Kidney (tissue), 14 donors: ENCODE results near the gene DGKI. TPM values are rescaled to one million over a fixed set of nuclear protein-coding genes. Genes with fewer than 3 reads are reported as not detected.
A peak's percentile ranks its signal among the peaks of the same experiment; 100 is the strongest.

Experiments
- DNase-seq, 5 donors: peaks; one replicate each; pipeline ENCODE4 v3.0.0-alpha.2; 2013 to 2020
- FAIRE-seq: peaks from 2 replicates; lab custom pipeline; 2012; peaks lifted over from hg19 to GRCh38; lab: Jason Lieb, UNC
- H3K27ac ChIP-seq, 2 donors: one replicate each; pipeline ENCODE4 v1.7.0; 2013; ENCODE audit warnings: low read depth in 2 of 2, low read length in 2 of 2, inconsistent platforms in 1 of 2
- H3K27me3 ChIP-seq: one replicate; pipeline ENCODE4 v1.7.1; 2013; ENCODE audit warnings: low read length, inconsistent platforms; ENCODE audit not compliant: control insufficient read depth, insufficient read depth
- H3K36me3 ChIP-seq, 3 donors: one replicate each; pipeline versions ENCODE4 v1.7.0 to v1.7.1; 2013; ENCODE audit warnings: low read length in 3 of 3, control low read depth in 1 of 3, inconsistent platforms in 1 of 3; ENCODE audit not compliant: insufficient read depth in 3 of 3, control insufficient read depth in 2 of 3
- H3K4me1 ChIP-seq, 3 donors: one replicate each; pipeline versions ENCODE4 v1.7.0 to v1.7.1; 2013; ENCODE audit warnings: low read length in 3 of 3, inconsistent platforms in 1 of 3, low read depth in 1 of 3; ENCODE audit not compliant: control insufficient read depth in 2 of 3, insufficient read depth in 2 of 3
- H3K4me3 ChIP-seq, 3 donors: one replicate each; pipeline versions ENCODE4 v1.7.0 to v1.8.1; 2013; ENCODE audit warnings: low read length in 3 of 3, control low read depth in 1 of 3, inconsistent platforms in 1 of 3
- H3K9ac ChIP-seq, 3 donors: one replicate each; pipeline versions ENCODE4 v1.7.0 to v1.7.1; 2013; ENCODE audit warnings: low read length in 3 of 3, control low read depth in 1 of 3, inconsistent platforms in 1 of 3
- H3K9me3 ChIP-seq, 3 donors: one replicate each; pipeline versions ENCODE4 v1.7.0 to v1.7.1; 2013; ENCODE audit warnings: low read length in 3 of 3, control low read depth in 1 of 3, inconsistent platforms in 1 of 3; ENCODE audit not compliant: control insufficient read depth in 2 of 3, insufficient read depth in 1 of 3
- CTCF ChIP-seq: IDR thresholded peaks from 3 replicates; pipeline ENCODE4 v1.5.1; 2012; ENCODE audit warnings: mild to moderate bottlenecking, moderate library complexity, borderline replicate concordance; ENCODE audit not compliant: insufficient read depth; ENCODE audit errors: extremely low read depth
- intact Hi-C: fragments of 100-400 bp; cut with DNase I; formaldehyde crosslinking; loops from one replicate; pipeline ENCODE4 v1.11.1; 2022
- polyA plus RNA-seq: library from polyadenylated mRNA; stranded (reverse); fragments of 350-450 nt; fragmentation: Illumina TruSeq; extraction: RNeasy Lipid Tissue Mini Kit (QIAGEN cat#74804); gene quantifications from one replicate; pipeline ENCODE4 v1.2.3, GENCODE V29; 2014; ENCODE audit warnings: low read depth, low replicate concordance; ENCODE audit not compliant: insufficient read depth
- total RNA-seq: library from RNA; stranded (reverse); fragmentation: NEBNext Ultra II Directional; extraction: Animal tissue kit (Norgen Biotek cat#: 25700); gene quantifications from one replicate; pipeline ENCODE4 v1.2.1, GENCODE V29; 2021
- donor health status: control.
- donor health status: control.
- donor health status: control.
- donor health status: control.
- donor health status: control.
- donor health status: DM: yes; HTN: yes; CAD: no.
- donor health status: Normal renal cell carcinoma (clear cell type).

The DGKI gene
- total and polyA plus RNA-seq, 2 donors from 2014 or later, result 1.3 to 2.5 TPM

GRCh38 chr7:137753575-137753947 lies 93.2 kb downstream of the DGKI start:
- Histone ChIP-seq H3K4me3 (no peak overlapping the region), H3K9me3 (no peaks in the 10 kb centered on the region), H3K27ac (no peak overlapping the region), H3K4me1 (peaks cover 0 to 24% (median 4%) of the 10 kb centered on the region in 3 donors), H3K9ac (no peak overlapping the region), H3K27me3 (no peaks in the 10 kb centered on the region), H3K36me3 (no peaks in the 10 kb centered on the region)
- DNase-seq, result no peak
- TF ChIP-seq CTCF, result no peak
- no peak for FAIRE-seq
- intact Hi-C loops, result no loop called here

- no peak for TF ChIP-seq CTCF
- no peaks in the 10 kb centered on the region for H3K36me3 ChIP-seq
- no peak overlapping the region for H3K4me3 ChIP-seq
- DNase-seq (peak in 4 of 5 donors; percentile 36 to 64 (median 39)), FAIRE-seq (no peak)
- H3K4me1 ChIP-seq, result peaks cover 0 to 24% (median 4%) of the 10 kb centered on the region in 3 donors
- intact Hi-C loops, result no loop called here
- H3K9me3 ChIP-seq, result no peaks in the 10 kb centered on the region
- H3K27ac ChIP-seq, result no peak overlapping the region
- no peak overlapping the region for H3K9ac ChIP-seq
- H3K27me3 ChIP-seq, result no peaks in the 10 kb centered on the region
Observed at GRCh38 chr7:137753067-137753466, 93.7 kb downstream of the DGKI start.

GRCh38 chr7:137751361-137752009 lies 95.3 kb downstream of the DGKI start:
- Histone ChIP-seq H3K4me1 (peaks cover 0 to 24% (median 4%) of the 10 kb centered on the region in 3 donors), H3K9me3 (no peaks in the 10 kb centered on the region), H3K4me3 (no peak overlapping the region), H3K9ac (no peak overlapping the region), H3K27ac (no peak overlapping the region), H3K36me3 (no peaks in the 10 kb centered on the region), H3K27me3 (no peaks in the 10 kb centered on the region)
- DNase-seq (no peak), FAIRE-seq (no peak)
- TF ChIP-seq CTCF, result no peak
- intact Hi-C loops, result no loop called here
